ENCODE results near the gene C9orf40. TPM values are rescaled to one million over a fixed set of nuclear protein-coding genes. Genes with fewer than 3 reads are reported as not detected.

C9orf40 gene
- total RNA-seq, 2 experiments from 2014 or later = 3.0 TPM

- DNase-seq (no peak), ATAC-seq (ENCODE audit: poor library complexity) (no peak)
- Mint-ChIP-seq H3K27me3 (no peaks in the 10 kb centered on the region), H3K4me1 (ENCODE audit: low read depth) (peaks cover 14% of the 10 kb centered on the region), H3K4me3 (no peak overlapping the region), H3K27ac (no peak overlapping the region), H3K36me3 (ENCODE audit: low read depth) (peaks cover 64% of the 10 kb centered on the region), H3K9me3 (no peaks in the 10 kb centered on the region)
- Histone ChIP-seq H3K9me3 (ENCODE audit: control insufficient read depth in 1 of 2, insufficient read depth in 1 of 2, low read length in 2 of 2) (peaks cover 0 to 3% of the 10 kb centered on the region in 2 experiments), H3K27me3 (ENCODE audit: control insufficient read depth in 1 of 2, insufficient read depth in 2 of 2, low read length in 2 of 2) (no peaks in the 10 kb centered on the region), H3K4me3 (ENCODE audit: low read length) (no peak overlapping the region), H3K36me3 (ENCODE audit: insufficient read depth, low read length) (peaks cover 4% of the 10 kb centered on the region), H3K4me1 (ENCODE audit: insufficient read depth, low read length) (no peaks in the 10 kb centered on the region), H3K27ac (ENCODE audit: low read depth in 1 of 2, low read length in 2 of 2) (no peak overlapping the region)
- no peak for TF ChIP-seq CTCF (IDR thresholded peaks at IDR 0.05)
- ChIA-PET CTCF (no interaction called here), POLR2A (no interaction called here)
- intact Hi-C loops (cut with DNase I, micrococcal nuclease) = no loop called here
These were observed 24.6 kb upstream of the C9orf40 start for GRCh38 chr9:74977287-74977686.

GRCh38 chr9:74975538-74975937 is 22.8 kb upstream of the C9orf40 start:
- Histone ChIP-seq H3K27me3 (ENCODE audit: control insufficient read depth in 1 of 2, insufficient read depth in 2 of 2, low read length in 2 of 2) (no peaks in the 10 kb centered on the region), H3K27ac (ENCODE audit: low read depth in 1 of 2, low read length in 2 of 2) (no peak overlapping the region), H3K4me3 (ENCODE audit: low read length) (no peak overlapping the region), H3K9me3 (ENCODE audit: control insufficient read depth in 1 of 2, insufficient read depth in 1 of 2, low read length in 2 of 2) (peaks cover 0 to 3% of the 10 kb centered on the region in 2 experiments), H3K4me1 (ENCODE audit: insufficient read depth, low read length) (no peaks in the 10 kb centered on the region), H3K36me3 (ENCODE audit: insufficient read depth, low read length) (peaks cover 4% of the 10 kb centered on the region)
- CTCF ChIA-PET = no interaction called here
- Mint-ChIP-seq H3K36me3 (ENCODE audit: low read depth) (peaks cover 55% of the 10 kb centered on the region), H3K9me3 (no peaks in the 10 kb centered on the region), H3K27me3 (no peaks in the 10 kb centered on the region), H3K27ac (no peak overlapping the region), H3K4me1 (ENCODE audit: low read depth) (peaks cover 14% of the 10 kb centered on the region), H3K4me3 (no peak overlapping the region)
- no peak for ATAC-seq (ENCODE audit: poor library complexity)
- intact Hi-C loops (cut with DNase I, micrococcal nuclease) = no loop called here
- TF ChIP-seq CTCF (IDR thresholded peaks at IDR 0.05) = no peak
- no peak for DNase-seq
- POLR2A ChIA-PET = no interaction called here

DNA sequence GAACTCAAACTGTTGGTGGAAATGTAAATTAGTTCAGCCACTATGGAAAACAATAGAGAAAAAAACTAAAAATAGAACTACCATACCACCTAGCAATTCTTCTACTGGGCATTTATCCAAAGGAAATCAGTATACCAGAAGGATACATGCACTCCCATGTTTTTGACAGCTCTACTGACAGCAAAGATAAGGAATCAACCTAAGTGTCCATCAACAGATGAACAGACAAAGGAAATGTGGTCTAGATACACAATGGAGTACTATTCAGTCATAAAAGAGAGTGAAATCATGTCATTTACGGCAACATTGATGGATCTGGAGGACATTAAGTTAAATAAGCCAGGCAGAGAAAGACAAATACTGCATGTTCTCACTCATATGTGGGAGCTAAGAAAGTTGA is 21.8 kb upstream of the C9orf40 start:
- CTCF ChIA-PET = no interaction called here
- H3K9me3 Mint-ChIP-seq = no peaks in the 10 kb centered on the region
- intact Hi-C loops (cut with DNase I, micrococcal nuclease) = no loop called here

More for the DNA sequence above, 21.8 kb upstream of the C9orf40 start:
- H3K27me3 ChIP-seq (ENCODE audit: control insufficient read depth in 1 of 2, insufficient read depth in 2 of 2, low read length in 2 of 2) = no peaks in the 10 kb centered on the region
- no peak overlapping the region for H3K4me3 ChIP-seq (ENCODE audit: low read length)
- H3K9me3 ChIP-seq (ENCODE audit: control insufficient read depth in 1 of 2, insufficient read depth in 1 of 2, low read length in 2 of 2) = peaks cover 0 to 3% of the 10 kb centered on the region in 2 experiments
- peaks cover 4% of the 10 kb centered on the region for H3K36me3 ChIP-seq (ENCODE audit: insufficient read depth, low read length)
- H3K4me3 Mint-ChIP-seq = no peak overlapping the region
- ATAC-seq (ENCODE audit: poor library complexity) (no peak), DNase-seq (no peak)
- H3K27ac Mint-ChIP-seq = no peak overlapping the region
- no peak overlapping the region for H3K27ac ChIP-seq (ENCODE audit: low read depth in 1 of 2, low read length in 2 of 2)
- POLR2A ChIA-PET = no interaction called here
- no peaks in the 10 kb centered on the region for H3K27me3 Mint-ChIP-seq
- H3K4me1 ChIP-seq (ENCODE audit: insufficient read depth, low read length) = no peaks in the 10 kb centered on the region
- no peak for TF ChIP-seq CTCF (IDR thresholded peaks at IDR 0.05)
- peaks cover 45% of the 10 kb centered on the region for H3K36me3 Mint-ChIP-seq (ENCODE audit: low read depth)
- H3K4me1 Mint-ChIP-seq (ENCODE audit: low read depth) = peaks cover 14% of the 10 kb centered on the region

Measured in CD4-positive, alpha-beta T cell (primary cell).